ENCODE measurements around the gene RFESD.

GRCh38 chr5:95631255-95631958 is 15.2 kb upstream of the RFESD start:
- TF ChIP-seq FOXM1 (CRISPR knock-in tag; IDR thresholded peaks at IDR 0.05) (no peak), RBM39 (IDR thresholded peaks at IDR 0.05; ENCODE audit: low read depth, low read length, poor library complexity, severe bottlenecking) (no peak), SAP130 (CRISPR knock-in tag; IDR thresholded peaks at IDR 0.05; ENCODE audit: low read depth) (no peak), SALL1 (CRISPR knock-in tag; IDR thresholded peaks at IDR 0.05) (no peak), IRF1 (CRISPR knock-in tag; IDR thresholded peaks at IDR 0.05; ENCODE audit: low read depth) (no peak), ZBTB8A (CRISPR knock-in tag; IDR thresholded peaks at IDR 0.05; ENCODE audit: borderline replicate concordance, low read depth) (no peak), NONO (IDR thresholded peaks at IDR 0.05) (no peak), NONO (CRISPR knock-in tag; conservative IDR thresholded peaks at IDR 0.05) (no peak), CEBPB (IDR thresholded peaks at IDR 0.05; ENCODE audit: borderline replicate concordance, low read depth, low read length) (no peak), CTCF (CRISPR knock-in tag; IDR thresholded peaks at IDR 0.05) (no peak), ZNF12 (CRISPR knock-in tag; IDR thresholded peaks at IDR 0.05) (no peak)
